ENCODE data around the gene WNT2B. TPM values are rescaled to one million over a fixed set of nuclear protein-coding genes. Genes with fewer than 3 reads are reported as not detected.

The WNT2B gene
- total and polyA plus RNA-seq, 10 of the 15 experiments (the other 5 are each of a cell fraction or from before 2014, with no cell fraction given): 0.02 to 1.1 (median 0.14) TPM

GRCh38 chr1:112541299-112541698 lies 32.5 kb downstream of the WNT2B start:
- intact Hi-C loops (cut with micrococcal nuclease; ENCODE audit: unreplicated experiment) (no loop called here), in situ Hi-C loops (cut with MboI) (no loop called here)
- POLR2A ChIA-PET: no interaction called here
- Histone ChIP-seq H4K20me1 (ENCODE audit: control insufficient read depth, insufficient read depth) (no peaks in the 10 kb centered on the region), H3K79me2 (ENCODE audit: control insufficient read depth, insufficient read depth, low read length) (no peaks in the 10 kb centered on the region), H3K9me3 (replicated peaks; ENCODE audit: control insufficient read depth, insufficient read depth, low read length) (no peaks in the 10 kb centered on the region), H3K4me2 (ENCODE audit: control insufficient read depth, insufficient read depth) (no peak overlapping the region), H3K27ac (ENCODE audit: control insufficient read depth, insufficient read depth) (no peak overlapping the region), H2AFZ (ENCODE audit: control insufficient read depth, low read depth, low read length) (no peak overlapping the region), H3K36me3 (ENCODE audit: control insufficient read depth in 2 of 2, insufficient read depth in 2 of 2, low read length in 1 of 2) (no peaks in the 10 kb centered on the region), H3K4me3 (no peak overlapping the region), H3K9ac (ENCODE audit: control insufficient read depth, insufficient read depth, low read length) (no peak overlapping the region), H3K4me1 (ENCODE audit: control insufficient read depth, insufficient read depth, low read length) (no peaks in the 10 kb centered on the region), H3K27me3 (replicated peaks in 1 of 2; ENCODE audit: control insufficient read depth in 2 of 2, insufficient read depth in 2 of 2, low read length in 1 of 2) (no peaks in the 10 kb centered on the region)
- CTCF ChIA-PET: interaction anchor here (0.6 to 0.7 kb wide), 2 partner anchors 10 to 36 kb away, joined by 3 read pairs; no protein-coding TSS in a partner anchor
- SMC1A ChIA-PET (ENCODE audit: uncharacterized antibody, unreplicated experiment): interaction anchor here (4.0 kb wide), 1 partner anchor 11 kb away, joined by 16 read pairs; no protein-coding TSS in a partner anchor
- DNase-seq (ENCODE audit: low read depth, low spot score): no peak
- no TSS peak for BruUV-seq (replicated peaks)
- no peak for ATAC-seq
- RAD21 ChIA-PET (ENCODE audit: unreplicated experiment): no interaction called here
- 100% methylated on average over 1 of the region's 1 CpG for WGBS (ENCODE audit: insufficient coverage, insufficient replicate concordance, low lambda C conversion rate, missing lambda C conversion rate)
- no peak for FAIRE-seq
- TF ChIP-seq YBX1 (IDR thresholded peaks at IDR 0.05): no peak
- TF ChIP-seq ASH2L (IDR thresholded peaks at IDR 0.05; ENCODE audit: borderline replicate concordance, low read depth): no peak
- no peak for TF ChIP-seq NRF1 (conservative IDR thresholded peaks at IDR 0.05; ENCODE audit: low read depth, low read length)
- no peak for TF ChIP-seq HSF1 (IDR thresholded peaks at IDR 0.05; ENCODE audit: low read depth, low read length)
- TF ChIP-seq NR2C2 (IDR thresholded peaks at IDR 0.05; ENCODE audit: borderline replicate concordance, control insufficient read depth, insufficient read length, low read depth): no peak
- TF ChIP-seq IKZF2 (IDR thresholded peaks at IDR 0.05): no peak
- no peak for TF ChIP-seq MAX (IDR thresholded peaks at IDR 0.05; ENCODE audit: low read depth, low read length)
- no peak for TF ChIP-seq ZNF622 (IDR thresholded peaks at IDR 0.05)
- TF ChIP-seq ZBTB40 (IDR thresholded peaks at IDR 0.05; ENCODE audit: borderline replicate concordance): no peak
- no peak for TF ChIP-seq CEBPZ (IDR thresholded peaks at IDR 0.05; ENCODE audit: low read depth, low read length)
- TF ChIP-seq RB1 (IDR thresholded peaks at IDR 0.05; ENCODE audit: borderline replicate concordance): no peak
- TF ChIP-seq DPF2 (IDR thresholded peaks at IDR 0.05): no peak
- TF ChIP-seq HDAC6 (IDR thresholded peaks at IDR 0.05; ENCODE audit: unreplicated experiment): no peak
- TF ChIP-seq SP1 (IDR thresholded peaks at IDR 0.05; ENCODE audit: low read depth, low read length): no peak
